ENCODE results near the gene LANCL3.

The LANCL3 gene

DNA sequence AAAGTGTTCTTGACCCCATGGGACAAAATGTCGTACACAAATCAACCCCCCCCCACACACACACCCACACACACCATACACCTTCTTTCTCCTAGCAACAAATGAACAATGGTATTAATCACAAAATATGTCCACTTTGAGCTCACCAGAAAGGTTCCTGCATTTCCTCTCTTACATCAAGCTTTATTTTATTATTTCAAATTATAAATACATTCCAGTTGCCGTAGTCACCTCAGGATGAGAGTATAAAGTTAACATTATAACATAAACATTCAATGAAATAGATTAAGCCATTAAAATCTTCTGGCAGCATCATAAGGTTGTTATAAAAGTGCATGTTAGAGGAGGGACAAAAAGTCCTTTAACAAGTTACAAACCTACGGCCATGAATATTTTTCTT is 121.5 kb downstream of the LANCL3 start:
- no peak overlapping the region for H3K4me3 ChIP-seq (ENCODE audit: low read depth in 1 of 2, low read length in 2 of 2)
- H3K27me3 ChIP-seq (ENCODE audit: control insufficient read depth in 1 of 2, insufficient read depth in 2 of 2, low read length in 2 of 2) = no peaks in the 10 kb centered on the region
- no peaks in the 10 kb centered on the region for H3K9me3 ChIP-seq (ENCODE audit: control insufficient read depth in 1 of 2, low read length in 2 of 2)
- no peaks in the 10 kb centered on the region for H3K4me1 ChIP-seq (ENCODE audit: control insufficient read depth in 1 of 2, insufficient read depth in 2 of 2, low read length in 2 of 2)
- no peak overlapping the region for H3K27ac ChIP-seq (ENCODE audit: low read depth, low read length)
- H3K36me3 ChIP-seq (ENCODE audit: control insufficient read depth in 1 of 2, insufficient read depth in 2 of 2, low read length in 2 of 2) = peaks cover 0 to 8% of the 10 kb centered on the region in 2 donors
- no peak overlapping the region for H3K9ac ChIP-seq (ENCODE audit: low read depth in 1 of 2, low read length in 2 of 2)

DNA sequence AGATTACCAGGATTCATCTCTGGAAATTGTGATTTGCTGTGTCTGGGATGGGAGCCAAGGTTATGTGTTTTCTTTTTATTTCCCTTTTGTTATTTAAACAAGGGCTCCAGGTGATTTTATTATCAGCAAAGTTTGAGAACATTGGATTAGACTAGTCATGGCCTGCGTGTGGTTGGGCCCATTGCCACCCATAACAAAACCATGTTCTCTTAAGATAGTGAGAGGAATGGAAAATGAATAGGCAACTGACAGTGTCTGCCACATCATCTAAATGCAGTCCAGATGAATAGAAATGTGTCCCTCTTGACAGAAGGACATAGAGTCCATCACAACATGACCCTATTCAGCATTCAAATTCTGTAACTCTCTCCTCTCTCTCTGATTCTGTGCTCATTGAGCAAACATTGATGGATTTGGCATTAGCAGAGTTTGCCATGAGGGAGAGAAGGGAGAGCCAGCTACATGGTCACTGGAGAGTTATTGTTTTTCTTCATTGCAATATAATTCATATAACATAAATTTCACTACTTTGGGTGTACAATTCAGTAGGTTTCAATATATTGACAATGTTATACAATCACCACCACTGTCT is 125.8 kb downstream of the LANCL3 start:
- no peak overlapping the region for H3K9ac ChIP-seq (ENCODE audit: low read depth in 1 of 2, low read length in 2 of 2)
- H3K4me1 ChIP-seq (ENCODE audit: control insufficient read depth in 1 of 2, insufficient read depth in 2 of 2, low read length in 2 of 2) = no peaks in the 10 kb centered on the region
- no peaks in the 10 kb centered on the region for H3K9me3 ChIP-seq (ENCODE audit: control insufficient read depth in 1 of 2, low read length in 2 of 2)
- no peak overlapping the region for H3K4me3 ChIP-seq (ENCODE audit: low read depth in 1 of 2, low read length in 2 of 2)
- H3K27ac ChIP-seq (ENCODE audit: low read depth, low read length) = no peak overlapping the region
- H3K36me3 ChIP-seq (ENCODE audit: control insufficient read depth in 1 of 2, insufficient read depth in 2 of 2, low read length in 2 of 2) = peaks cover 4 to 15% of the 10 kb centered on the region in 2 donors
- no peaks in the 10 kb centered on the region for H3K27me3 ChIP-seq (ENCODE audit: control insufficient read depth in 1 of 2, insufficient read depth in 2 of 2, low read length in 2 of 2)

DNA sequence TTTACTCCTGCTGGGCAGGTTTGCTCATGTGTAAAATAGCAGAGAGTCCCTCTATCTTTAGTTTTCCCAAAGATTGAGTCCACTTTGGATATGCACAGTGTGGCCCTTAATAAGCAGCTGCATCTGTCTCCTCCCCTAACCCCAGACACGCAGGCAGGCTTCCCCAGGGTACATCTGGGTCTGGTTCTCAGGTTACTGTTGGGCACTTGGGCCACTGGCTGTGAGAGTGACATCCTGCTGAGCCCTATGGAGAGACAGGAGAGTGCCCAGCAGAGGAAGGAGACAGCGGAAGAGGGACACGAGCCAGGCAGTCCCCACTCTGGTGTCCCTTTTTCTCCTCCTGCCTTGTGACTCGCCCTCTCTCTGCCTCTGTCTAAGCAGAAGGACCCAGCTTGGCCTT is 130.1 kb downstream of the LANCL3 start:
- no peaks in the 10 kb centered on the region for H3K9me3 ChIP-seq (ENCODE audit: control insufficient read depth in 1 of 2, low read length in 2 of 2)
- H3K27ac ChIP-seq (ENCODE audit: low read depth, low read length) = no peak overlapping the region
- H3K9ac ChIP-seq (ENCODE audit: low read depth in 1 of 2, low read length in 2 of 2) = no peak overlapping the region
- H3K27me3 ChIP-seq (ENCODE audit: control insufficient read depth in 1 of 2, insufficient read depth in 2 of 2, low read length in 2 of 2) = no peaks in the 10 kb centered on the region
- no peak overlapping the region for H3K4me3 ChIP-seq (ENCODE audit: low read depth in 1 of 2, low read length in 2 of 2)
- H3K36me3 ChIP-seq (ENCODE audit: control insufficient read depth in 1 of 2, insufficient read depth in 2 of 2, low read length in 2 of 2) = peaks cover 4 to 7% of the 10 kb centered on the region in 2 donors
- H3K4me1 ChIP-seq (ENCODE audit: control insufficient read depth in 1 of 2, insufficient read depth in 2 of 2, low read length in 2 of 2) = no peaks in the 10 kb centered on the region

GRCh38 chrX:37711991-37712390 is 140.5 kb downstream of the LANCL3 start:
- H3K4me1 ChIP-seq (ENCODE audit: control insufficient read depth in 1 of 2, insufficient read depth in 2 of 2, low read length in 2 of 2) = no peaks in the 10 kb centered on the region
- no peak overlapping the region for H3K9ac ChIP-seq (ENCODE audit: low read depth in 1 of 2, low read length in 2 of 2)
- no peaks in the 10 kb centered on the region for H3K9me3 ChIP-seq (ENCODE audit: control insufficient read depth in 1 of 2, low read length in 2 of 2)
- no peaks in the 10 kb centered on the region for H3K27me3 ChIP-seq (ENCODE audit: control insufficient read depth in 1 of 2, insufficient read depth in 2 of 2, low read length in 2 of 2)
- H3K4me3 ChIP-seq (ENCODE audit: low read depth in 1 of 2, low read length in 2 of 2) = no peak overlapping the region
- H3K36me3 ChIP-seq (ENCODE audit: control insufficient read depth in 1 of 2, insufficient read depth in 2 of 2, low read length in 2 of 2) = no peaks in the 10 kb centered on the region
- H3K27ac ChIP-seq (ENCODE audit: low read depth, low read length) = no peak overlapping the region

DNA sequence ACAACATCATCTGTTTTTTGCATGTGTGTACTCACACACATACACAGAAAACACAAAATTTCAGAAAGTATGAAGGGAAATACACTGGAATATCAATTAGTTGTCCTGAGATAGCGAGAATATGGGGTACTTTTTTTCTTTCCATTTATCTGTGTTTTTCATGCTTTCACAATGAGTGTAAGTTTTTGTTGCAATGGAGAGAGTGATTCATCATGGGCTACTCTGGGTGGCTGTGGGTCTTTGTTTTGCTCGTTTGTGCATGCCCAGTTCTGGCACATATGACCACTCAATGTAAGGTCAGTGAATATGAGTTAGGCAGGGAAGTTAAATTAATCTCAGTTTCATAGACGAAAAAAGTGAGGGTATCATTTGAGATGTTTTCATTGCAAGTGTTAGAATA is 141.0 kb downstream of the LANCL3 start:
- no peaks in the 10 kb centered on the region for H3K4me1 ChIP-seq (ENCODE audit: control insufficient read depth in 1 of 2, insufficient read depth in 2 of 2, low read length in 2 of 2)
- H3K4me3 ChIP-seq (ENCODE audit: low read depth in 1 of 2, low read length in 2 of 2) = no peak overlapping the region
- no peaks in the 10 kb centered on the region for H3K27me3 ChIP-seq (ENCODE audit: control insufficient read depth in 1 of 2, insufficient read depth in 2 of 2, low read length in 2 of 2)
- H3K9ac ChIP-seq (ENCODE audit: low read depth in 1 of 2, low read length in 2 of 2) = no peak overlapping the region
- H3K27ac ChIP-seq (ENCODE audit: low read depth, low read length) = no peak overlapping the region
- H3K9me3 ChIP-seq (ENCODE audit: control insufficient read depth in 1 of 2, low read length in 2 of 2) = no peaks in the 10 kb centered on the region
- no peaks in the 10 kb centered on the region for H3K36me3 ChIP-seq (ENCODE audit: control insufficient read depth in 1 of 2, insufficient read depth in 2 of 2, low read length in 2 of 2)

- no peak overlapping the region for H3K4me3 ChIP-seq (ENCODE audit: low read depth in 1 of 2, low read length in 2 of 2)
- no peak overlapping the region for H3K9ac ChIP-seq (ENCODE audit: low read depth in 1 of 2, low read length in 2 of 2)
- H3K36me3 ChIP-seq (ENCODE audit: control insufficient read depth in 1 of 2, insufficient read depth in 2 of 2, low read length in 2 of 2) = no peaks in the 10 kb centered on the region
- H3K27me3 ChIP-seq (ENCODE audit: control insufficient read depth in 1 of 2, insufficient read depth in 2 of 2, low read length in 2 of 2) = no peaks in the 10 kb centered on the region
- H3K27ac ChIP-seq (ENCODE audit: low read depth, low read length) = no peak overlapping the region
- H3K4me1 ChIP-seq (ENCODE audit: control insufficient read depth in 1 of 2, insufficient read depth in 2 of 2, low read length in 2 of 2) = no peaks in the 10 kb centered on the region
- H3K9me3 ChIP-seq (ENCODE audit: control insufficient read depth in 1 of 2, low read length in 2 of 2) = no peaks in the 10 kb centered on the region
Measured at GRCh38 chrX:37714479-37714878, 143.0 kb downstream of the LANCL3 start.

DNA sequence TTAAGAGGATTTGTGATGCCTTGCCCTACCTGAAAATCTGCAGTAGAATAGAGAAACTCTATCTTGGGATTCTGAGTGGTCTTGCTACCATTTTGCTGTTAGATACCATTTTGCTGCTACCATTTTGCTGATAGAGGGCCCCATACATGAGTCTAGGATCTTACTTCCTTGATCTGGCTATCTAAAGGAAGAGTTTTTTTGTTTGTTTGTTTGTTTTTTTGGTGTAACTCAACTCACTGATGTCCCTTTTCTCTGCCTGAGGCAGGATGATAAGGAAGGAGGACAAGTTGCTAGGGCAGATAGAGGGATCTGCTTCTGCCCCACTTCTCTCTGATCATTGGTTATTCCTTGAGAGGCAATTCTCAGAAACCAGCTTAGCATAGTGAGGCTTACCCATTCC is 145.1 kb downstream of the LANCL3 start:
- Histone ChIP-seq H3K4me1 (ENCODE audit: control insufficient read depth in 1 of 2, insufficient read depth in 2 of 2, low read length in 2 of 2) (no peaks in the 10 kb centered on the region), H3K27me3 (ENCODE audit: control insufficient read depth in 1 of 2, insufficient read depth in 2 of 2, low read length in 2 of 2) (no peaks in the 10 kb centered on the region), H3K27ac (ENCODE audit: low read depth, low read length) (no peak overlapping the region), H3K9ac (ENCODE audit: low read depth in 1 of 2, low read length in 2 of 2) (no peak overlapping the region), H3K4me3 (ENCODE audit: low read depth in 1 of 2, low read length in 2 of 2) (no peak overlapping the region), H3K36me3 (ENCODE audit: control insufficient read depth in 1 of 2, insufficient read depth in 2 of 2, low read length in 2 of 2) (no peaks in the 10 kb centered on the region), H3K9me3 (ENCODE audit: control insufficient read depth in 1 of 2, low read length in 2 of 2) (no peaks in the 10 kb centered on the region)

- Histone ChIP-seq H3K9me3 (ENCODE audit: control insufficient read depth in 1 of 2, low read length in 2 of 2) (no peaks in the 10 kb centered on the region), H3K4me1 (ENCODE audit: control insufficient read depth in 1 of 2, insufficient read depth in 2 of 2, low read length in 2 of 2) (no peaks in the 10 kb centered on the region), H3K27ac (ENCODE audit: low read depth, low read length) (no peak overlapping the region), H3K27me3 (ENCODE audit: control insufficient read depth in 1 of 2, insufficient read depth in 2 of 2, low read length in 2 of 2) (no peaks in the 10 kb centered on the region), H3K9ac (ENCODE audit: low read depth in 1 of 2, low read length in 2 of 2) (no peak overlapping the region), H3K4me3 (ENCODE audit: low read depth in 1 of 2, low read length in 2 of 2) (no peak overlapping the region), H3K36me3 (ENCODE audit: control insufficient read depth in 1 of 2, insufficient read depth in 2 of 2, low read length in 2 of 2) (no peaks in the 10 kb centered on the region)
Measured at GRCh38 chrX:37717708-37718107, 146.2 kb downstream of the LANCL3 start.

GRCh38 chrX:37722595-37722994 is 151.1 kb downstream of the LANCL3 start:
- Histone ChIP-seq H3K27me3 (ENCODE audit: control insufficient read depth in 1 of 2, insufficient read depth in 2 of 2, low read length in 2 of 2) (no peaks in the 10 kb centered on the region), H3K27ac (ENCODE audit: low read depth, low read length) (no peak overlapping the region), H3K9me3 (ENCODE audit: control insufficient read depth in 1 of 2, low read length in 2 of 2) (no peaks in the 10 kb centered on the region), H3K9ac (ENCODE audit: low read depth in 1 of 2, low read length in 2 of 2) (no peak overlapping the region), H3K4me3 (ENCODE audit: low read depth in 1 of 2, low read length in 2 of 2) (no peak overlapping the region), H3K4me1 (ENCODE audit: control insufficient read depth in 1 of 2, insufficient read depth in 2 of 2, low read length in 2 of 2) (no peaks in the 10 kb centered on the region), H3K36me3 (ENCODE audit: control insufficient read depth in 1 of 2, insufficient read depth in 2 of 2, low read length in 2 of 2) (no peaks in the 10 kb centered on the region)

- peaks cover 0 to 7% of the 10 kb centered on the region in 2 donors for H3K36me3 ChIP-seq (ENCODE audit: control insufficient read depth in 1 of 2, insufficient read depth in 2 of 2, low read length in 2 of 2)
- no peak overlapping the region for H3K27ac ChIP-seq (ENCODE audit: low read depth, low read length)
- no peak overlapping the region for H3K4me3 ChIP-seq (ENCODE audit: low read depth in 1 of 2, low read length in 2 of 2)
- no peaks in the 10 kb centered on the region for H3K27me3 ChIP-seq (ENCODE audit: control insufficient read depth in 1 of 2, insufficient read depth in 2 of 2, low read length in 2 of 2)
- H3K9me3 ChIP-seq (ENCODE audit: control insufficient read depth in 1 of 2, low read length in 2 of 2) = no peaks in the 10 kb centered on the region
- H3K9ac ChIP-seq (ENCODE audit: low read depth in 1 of 2, low read length in 2 of 2) = no peak overlapping the region
- no peaks in the 10 kb centered on the region for H3K4me1 ChIP-seq (ENCODE audit: control insufficient read depth in 1 of 2, insufficient read depth in 2 of 2, low read length in 2 of 2)
Measured at GRCh38 chrX:37726346-37726745, 154.9 kb downstream of the LANCL3 start.
